ENCODE results near the gene KDM6B.
"Not testable (repeated sequence)": the region's sequence is repeated elsewhere in the genome, so short reads cannot be mapped to it uniquely, and the experiment has no call there.

Gene KDM6B, protein sequence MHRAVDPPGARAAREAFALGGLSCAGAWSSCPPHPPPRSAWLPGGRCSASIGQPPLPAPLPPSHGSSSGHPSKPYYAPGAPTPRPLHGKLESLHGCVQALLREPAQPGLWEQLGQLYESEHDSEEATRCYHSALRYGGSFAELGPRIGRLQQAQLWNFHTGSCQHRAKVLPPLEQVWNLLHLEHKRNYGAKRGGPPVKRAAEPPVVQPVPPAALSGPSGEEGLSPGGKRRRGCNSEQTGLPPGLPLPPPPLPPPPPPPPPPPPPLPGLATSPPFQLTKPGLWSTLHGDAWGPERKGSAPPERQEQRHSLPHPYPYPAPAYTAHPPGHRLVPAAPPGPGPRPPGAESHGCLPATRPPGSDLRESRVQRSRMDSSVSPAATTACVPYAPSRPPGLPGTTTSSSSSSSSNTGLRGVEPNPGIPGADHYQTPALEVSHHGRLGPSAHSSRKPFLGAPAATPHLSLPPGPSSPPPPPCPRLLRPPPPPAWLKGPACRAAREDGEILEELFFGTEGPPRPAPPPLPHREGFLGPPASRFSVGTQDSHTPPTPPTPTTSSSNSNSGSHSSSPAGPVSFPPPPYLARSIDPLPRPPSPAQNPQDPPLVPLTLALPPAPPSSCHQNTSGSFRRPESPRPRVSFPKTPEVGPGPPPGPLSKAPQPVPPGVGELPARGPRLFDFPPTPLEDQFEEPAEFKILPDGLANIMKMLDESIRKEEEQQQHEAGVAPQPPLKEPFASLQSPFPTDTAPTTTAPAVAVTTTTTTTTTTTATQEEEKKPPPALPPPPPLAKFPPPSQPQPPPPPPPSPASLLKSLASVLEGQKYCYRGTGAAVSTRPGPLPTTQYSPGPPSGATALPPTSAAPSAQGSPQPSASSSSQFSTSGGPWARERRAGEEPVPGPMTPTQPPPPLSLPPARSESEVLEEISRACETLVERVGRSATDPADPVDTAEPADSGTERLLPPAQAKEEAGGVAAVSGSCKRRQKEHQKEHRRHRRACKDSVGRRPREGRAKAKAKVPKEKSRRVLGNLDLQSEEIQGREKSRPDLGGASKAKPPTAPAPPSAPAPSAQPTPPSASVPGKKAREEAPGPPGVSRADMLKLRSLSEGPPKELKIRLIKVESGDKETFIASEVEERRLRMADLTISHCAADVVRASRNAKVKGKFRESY (N-terminal part only)

DNA sequence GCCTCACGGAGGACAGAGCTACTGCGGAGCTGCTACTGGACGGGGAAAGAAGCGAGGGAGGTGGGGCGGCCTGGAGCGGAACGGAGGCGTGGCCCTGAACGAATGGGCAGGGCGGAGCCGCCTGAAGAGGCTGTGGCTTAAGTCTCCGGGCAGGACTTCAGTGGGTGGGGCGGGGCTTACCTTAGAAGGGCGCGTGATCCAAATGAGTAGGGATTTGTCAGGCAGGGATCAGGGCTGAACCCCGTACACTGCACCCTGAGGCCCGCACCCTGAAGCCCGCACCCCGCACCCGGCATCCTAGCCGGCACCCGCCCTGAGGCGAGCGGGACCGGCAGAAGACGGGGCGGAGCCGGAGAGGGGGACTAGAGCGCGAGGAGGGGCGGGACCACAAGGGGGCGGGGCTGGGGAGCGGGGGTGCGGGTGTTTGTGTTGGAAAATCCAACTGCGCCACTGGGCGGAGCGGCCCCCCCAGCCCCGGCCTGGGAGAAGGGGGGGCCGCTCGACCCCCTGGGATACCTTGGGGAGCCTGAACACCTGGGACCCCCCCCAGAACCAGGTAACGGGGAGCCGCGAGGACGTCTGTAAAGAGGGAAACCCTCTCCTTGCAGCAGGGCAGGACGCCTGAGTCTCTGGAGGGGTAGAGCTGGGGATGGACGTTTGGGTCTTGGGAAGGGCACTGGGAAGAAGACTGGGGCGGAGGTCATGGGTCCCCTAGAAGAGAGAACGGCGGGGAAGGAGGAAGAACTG, at the start of gene KDM6B:
Gene KDM6B, plus strand, starts transcription at position 423 of the 747 bp plus-strand sequence. CDS start 11,338 bp downstream, outside the sequence.
- peak; percentile 89 for DNase-seq

DNA sequence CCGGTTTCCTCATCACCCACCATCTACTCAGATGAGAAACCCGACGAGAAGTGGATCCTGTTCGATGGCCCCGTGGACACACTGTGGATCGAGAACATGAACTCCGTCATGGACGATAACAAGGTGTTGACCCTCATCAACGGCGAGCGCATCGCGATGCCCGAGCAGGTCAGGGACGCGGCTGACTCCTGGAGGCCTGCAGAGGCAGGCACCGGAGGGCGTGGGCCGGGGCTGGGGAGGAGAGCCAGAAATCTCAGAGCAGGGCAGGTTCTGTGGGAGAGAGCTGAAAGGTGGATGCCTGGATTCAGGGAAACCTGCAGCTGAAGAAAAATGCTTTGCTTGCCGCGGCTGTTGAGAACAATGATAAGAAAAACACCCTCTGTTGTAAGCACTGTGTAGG, 47.2 kb upstream of the KDM6B start:
- DNase-seq, result no peak

DNA sequence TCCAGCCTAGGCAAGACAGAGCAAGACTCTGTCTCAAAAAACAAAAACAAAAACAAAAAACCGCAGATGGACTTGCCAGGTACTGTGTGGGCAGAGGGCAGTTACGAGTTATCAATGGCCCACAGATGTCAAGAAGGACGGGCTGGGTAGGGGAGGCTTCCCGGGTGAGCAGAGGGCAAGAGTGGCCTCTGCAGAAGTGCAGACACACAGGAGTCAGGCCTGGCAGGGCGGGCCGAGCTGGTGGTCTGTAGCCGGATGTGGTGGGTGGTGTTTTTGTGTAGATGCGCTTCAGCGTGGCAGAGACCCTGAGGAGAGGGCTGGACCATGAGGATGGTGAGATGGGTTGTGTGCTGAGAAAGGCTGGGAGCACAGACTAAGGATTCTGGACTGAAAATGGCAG, 44.9 kb upstream of the KDM6B start:
- DNase-seq, result no peak

DNA sequence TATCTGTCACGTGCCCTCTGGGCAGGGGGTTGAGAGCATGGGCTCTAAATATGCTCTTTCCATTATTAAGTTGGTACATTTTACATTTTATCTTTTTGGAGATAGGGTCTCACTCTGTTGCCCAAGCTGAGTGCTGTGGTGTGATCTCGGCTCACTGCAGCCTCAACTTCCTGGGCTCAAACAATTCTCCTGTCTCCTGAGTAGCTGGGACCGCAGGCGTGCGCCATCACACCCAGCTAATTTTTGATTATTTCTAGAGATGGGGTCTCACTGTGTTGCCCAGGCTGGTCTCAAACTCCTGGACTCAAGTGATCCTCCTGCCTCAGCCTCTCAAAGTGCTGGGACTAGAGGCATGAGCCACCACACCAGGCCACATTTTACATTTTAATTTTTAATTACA, 43.9 kb upstream of the KDM6B start:
- DNase-seq, result no peak

DNA sequence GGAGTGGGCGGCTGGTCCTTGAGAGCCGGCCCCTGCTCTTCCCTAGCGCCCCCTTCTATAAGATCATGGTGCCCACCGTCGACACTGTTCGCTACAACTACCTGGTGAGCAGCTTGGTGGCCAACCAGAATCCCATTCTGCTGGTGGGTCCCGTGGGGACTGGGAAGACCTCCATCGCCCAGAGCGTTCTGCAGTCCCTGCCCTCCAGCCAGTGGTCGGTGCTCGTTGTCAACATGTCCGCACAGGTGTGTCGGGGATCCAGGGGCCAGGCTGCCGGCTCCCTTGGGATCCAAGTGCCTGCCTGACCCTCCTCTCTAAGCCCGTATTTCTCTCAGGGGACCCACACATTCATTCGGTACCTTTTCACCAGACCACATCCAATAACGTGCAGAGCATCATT, 41.4 kb upstream of the KDM6B start:
- no peak for DNase-seq

DNA sequence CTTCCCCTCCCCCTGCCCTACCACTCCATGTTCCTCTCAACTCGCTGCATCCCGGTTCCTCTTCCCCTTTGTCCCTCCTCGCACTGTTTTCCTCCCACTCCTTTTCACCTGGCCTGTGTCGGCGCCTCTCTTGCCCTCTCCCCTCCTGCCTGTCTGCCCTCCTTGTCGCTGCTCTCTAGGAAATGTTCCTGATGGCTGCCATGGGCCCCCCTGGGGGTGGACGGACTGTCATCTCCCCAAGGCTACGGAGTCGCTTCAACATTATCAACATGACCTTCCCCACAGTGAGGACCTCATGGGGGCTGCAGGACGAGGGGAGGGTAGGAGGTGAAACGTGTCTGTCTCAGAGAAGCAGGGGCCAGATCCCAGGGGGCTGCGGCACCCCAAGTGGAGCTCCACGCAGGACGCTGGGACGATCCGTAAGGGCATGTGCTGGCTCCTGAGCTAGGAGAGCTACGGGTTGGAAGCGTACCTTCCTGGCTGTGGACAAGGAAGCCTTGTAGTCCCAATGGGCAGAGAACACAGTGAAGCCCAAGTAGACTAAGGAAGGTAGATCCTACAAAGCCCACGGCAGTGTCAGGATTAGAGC, 39.8 kb upstream of the KDM6B start:
- DNase-seq, result no peak

DNA sequence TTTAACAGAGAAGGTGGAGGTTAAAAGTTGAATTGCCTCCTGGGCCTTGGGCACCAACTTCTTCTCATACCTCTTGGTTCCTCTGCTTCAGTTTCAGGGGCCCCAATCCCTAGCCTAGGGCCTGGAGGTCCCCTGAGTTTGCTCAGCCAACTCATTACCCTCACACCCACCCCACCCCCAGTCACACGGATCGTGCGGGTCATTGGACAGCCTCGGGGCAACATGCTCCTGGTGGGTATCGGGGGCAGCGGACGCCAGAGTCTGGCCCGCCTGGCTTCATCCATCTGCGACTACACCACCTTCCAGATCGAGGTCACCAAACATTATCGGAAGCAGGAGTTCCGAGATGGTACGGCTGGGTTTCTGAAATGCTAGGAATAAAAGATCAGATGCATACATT, 36.0 kb upstream of the KDM6B start:
- no peak for DNase-seq

DNA sequence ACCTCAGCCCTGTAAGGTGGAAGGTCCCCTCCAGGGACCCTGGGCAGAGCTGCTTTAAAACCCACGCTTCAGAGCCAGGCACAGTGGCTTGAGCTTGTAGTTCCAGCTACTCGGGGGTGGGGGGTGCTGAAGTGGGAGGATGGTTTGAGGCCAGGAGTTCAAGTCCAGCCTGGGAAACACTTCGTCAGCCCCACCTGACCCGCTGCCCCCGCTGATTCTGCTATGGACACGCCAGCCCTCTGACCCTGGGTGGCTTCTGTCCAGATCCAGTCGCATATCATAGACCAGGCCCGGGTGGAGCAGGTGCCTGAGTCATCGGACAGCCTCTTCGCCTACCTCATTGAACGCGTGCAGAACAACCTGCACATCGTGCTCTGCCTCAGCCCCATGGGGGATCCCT, 35.2 kb upstream of the KDM6B start:
- DNase-seq, result no peak

DNA sequence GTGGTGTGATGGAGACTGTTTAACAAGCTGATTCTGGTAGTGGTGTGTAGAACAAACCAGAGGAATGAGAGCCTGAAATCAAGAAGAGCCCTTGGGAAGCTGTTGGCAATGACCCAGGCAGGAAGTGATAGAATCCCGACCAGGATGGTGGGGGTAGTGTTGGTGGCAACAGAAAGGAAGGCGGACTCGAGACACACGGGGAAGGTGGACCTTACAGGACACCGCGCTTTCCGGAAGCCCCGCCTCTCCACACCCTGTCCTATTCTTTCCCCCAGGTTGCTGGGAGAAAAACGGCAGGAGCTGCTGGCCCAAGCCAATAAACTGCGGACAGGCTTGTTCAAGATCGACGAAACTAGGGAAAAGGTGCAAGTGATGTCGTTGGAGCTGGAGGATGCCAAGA, 30.0 kb upstream of the KDM6B start:
- no peak for DNase-seq

DNA sequence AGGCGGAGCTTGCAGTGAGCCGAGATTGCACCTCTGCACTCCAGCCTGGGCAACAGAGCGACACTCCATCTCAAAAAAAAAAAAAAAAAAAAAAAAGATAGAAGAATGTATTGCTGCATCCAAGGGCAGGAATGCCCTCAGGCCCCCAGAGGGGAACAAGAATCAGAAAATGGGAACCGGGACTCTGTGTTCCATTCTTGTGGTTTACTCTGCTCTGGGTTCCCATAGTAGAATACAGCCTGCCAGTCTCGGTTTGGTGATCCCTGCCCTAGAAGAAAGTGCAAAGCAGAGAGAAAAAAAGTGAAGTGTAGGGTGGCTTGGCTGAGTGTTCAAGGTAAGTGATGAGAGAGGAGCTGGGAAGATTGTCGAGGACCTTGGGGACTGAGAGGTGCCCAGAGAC, 27.4 kb upstream of the KDM6B start:
- no peak for DNase-seq

DNA sequence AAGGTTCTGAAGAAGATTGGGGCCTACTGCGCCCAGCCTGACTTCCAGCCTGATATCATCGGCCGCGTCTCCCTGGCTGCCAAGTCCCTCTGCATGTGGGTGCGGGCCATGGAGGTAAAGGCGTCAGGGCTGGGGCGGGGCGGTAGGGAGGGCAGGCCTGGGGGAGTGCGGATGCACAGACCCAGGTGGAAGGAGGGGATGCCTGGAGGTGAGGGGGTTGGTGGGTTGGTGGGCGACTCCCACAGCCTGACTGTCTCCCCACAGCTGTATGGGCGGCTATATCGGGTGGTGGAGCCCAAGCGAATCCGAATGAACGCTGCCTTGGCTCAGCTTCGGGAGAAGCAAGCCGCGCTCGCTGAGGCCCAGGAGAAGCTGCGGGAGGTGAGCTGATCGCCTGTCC, 26.8 kb upstream of the KDM6B start:
- DNase-seq, result no peak

DNA sequence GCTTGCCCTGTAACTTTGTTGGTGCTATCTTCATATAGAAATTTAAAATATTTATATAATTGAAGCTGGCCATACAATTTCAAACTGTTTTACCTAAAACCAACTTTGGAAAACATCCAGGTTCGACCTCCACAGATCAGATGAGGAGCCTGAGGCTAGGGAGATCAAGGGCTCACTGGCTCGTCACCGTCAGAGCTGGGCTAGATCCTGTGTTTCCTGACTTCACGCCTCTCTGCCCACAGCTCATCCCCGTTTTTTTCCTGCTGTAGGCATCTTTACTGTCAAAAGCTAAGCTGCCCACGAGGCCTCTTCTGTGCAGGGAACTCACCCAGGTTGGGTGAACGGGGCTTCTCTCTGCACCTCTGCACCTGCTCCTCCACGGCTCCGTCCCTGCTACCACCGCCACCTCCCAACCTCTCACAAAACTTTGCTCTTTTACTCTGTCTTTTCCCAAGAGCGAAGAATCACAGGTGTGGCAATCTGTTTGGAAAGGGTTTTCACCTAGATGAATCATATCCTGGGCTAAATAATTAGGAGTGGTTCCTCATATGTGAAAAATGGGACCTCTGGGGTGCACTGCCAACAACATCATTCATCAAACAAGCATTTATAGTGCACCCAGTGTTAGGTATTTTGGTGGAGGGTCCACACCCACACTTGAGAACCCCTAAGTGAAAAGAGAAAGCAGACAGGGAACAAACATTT, 24.8 kb upstream of the KDM6B start:
- DNase-seq, result no peak

DNA sequence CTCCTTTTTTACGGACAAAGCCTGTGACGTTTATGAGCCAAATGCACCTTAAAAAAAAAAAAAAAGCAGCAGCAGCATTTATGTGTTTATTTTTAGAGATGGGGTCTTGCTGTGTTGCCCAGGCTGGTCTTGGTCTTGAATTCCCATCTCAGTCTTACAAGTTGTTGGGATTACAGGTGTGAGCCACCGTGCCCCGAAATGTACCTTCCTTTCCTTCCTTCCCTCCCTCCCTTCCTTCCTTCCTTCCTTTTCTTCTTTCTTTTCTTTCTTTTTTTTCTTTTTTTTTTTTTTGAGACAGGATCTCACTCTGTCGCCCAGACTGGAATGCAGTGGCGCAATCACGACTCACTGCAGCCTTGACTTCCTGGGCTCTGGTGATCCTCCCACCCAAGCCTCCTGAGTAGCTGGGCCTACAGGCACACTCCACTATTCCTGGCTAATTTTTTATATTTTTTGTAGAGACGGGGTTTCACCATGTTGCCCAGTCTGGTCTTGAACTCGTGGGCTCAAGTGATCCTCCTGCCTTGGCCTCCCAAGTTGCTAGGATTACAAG, 24.1 kb upstream of the KDM6B start:
- DNase-seq, result not testable (repeated sequence)

DNA sequence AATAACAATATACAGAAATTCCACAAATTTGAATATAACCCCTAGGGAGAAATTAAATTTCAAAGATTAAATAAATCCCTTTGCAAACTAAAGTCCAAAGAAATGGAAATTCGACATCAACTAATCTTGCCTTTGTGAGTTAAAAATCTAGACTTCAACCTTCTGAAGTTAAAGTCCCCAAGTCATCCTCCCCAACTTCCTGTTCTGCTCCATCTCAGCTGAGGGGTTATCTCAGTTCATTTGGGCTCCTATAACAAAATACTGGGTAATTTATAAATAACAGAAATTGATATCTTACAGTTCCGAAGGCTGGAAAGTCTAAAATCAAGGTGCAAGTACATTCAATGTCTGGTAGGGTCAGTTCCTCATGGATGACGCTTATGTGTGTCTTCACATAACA, 22.8 kb upstream of the KDM6B start:
- no peak for DNase-seq

DNA sequence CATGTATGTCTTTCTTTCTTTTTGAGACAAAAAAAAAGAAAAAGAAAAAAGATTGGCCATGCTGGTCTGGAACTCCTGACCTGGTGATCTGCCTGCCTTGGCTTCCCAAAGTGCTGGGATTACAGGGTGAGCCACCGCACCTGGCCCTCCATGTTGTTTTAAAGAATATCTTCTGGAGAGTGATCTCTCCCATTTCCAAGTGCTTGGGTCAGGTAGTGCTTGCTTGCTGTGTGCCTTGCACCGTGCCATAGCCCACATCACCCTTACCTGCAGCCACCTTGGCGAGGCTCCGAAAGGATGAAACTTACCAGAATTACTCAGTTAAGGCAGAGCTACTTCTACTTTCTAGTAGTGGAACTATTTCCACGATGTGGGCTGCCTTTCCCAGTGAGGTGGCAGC, 19.0 kb upstream of the KDM6B start:
- no peak for DNase-seq

DNA sequence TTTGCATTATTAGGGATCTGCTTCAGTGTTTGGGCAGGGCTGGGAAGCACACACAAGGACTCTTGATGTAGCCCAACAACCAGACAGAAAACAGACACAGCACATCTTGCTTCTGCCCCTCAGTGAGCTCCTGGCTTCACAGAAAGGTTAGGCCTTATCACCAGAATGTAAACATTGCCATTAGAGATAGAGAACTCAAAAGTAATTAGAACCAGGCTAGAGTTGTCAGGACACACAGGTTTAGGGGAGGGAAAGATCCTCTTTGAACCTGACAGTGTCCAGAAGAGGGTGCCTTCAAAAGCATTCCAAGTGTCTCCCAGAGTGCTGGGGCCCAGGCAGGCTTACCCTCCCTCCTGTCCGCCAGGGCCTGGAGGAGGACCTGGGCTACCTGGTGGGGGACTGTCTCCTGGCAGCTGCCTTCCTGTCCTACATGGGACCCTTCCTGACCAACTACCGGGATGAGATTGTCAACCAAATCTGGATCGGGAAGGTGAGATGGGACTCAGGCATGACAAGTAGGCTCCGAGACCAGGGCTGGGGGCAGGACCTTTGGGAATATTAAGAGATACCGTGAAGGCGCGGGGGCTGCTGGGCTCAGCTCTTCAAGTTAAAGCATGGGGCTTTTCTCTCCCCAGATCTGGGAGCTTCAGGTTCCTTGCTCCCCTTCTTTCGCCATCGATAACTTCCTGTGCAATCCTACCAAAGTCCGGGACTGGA, 16.9 kb upstream of the KDM6B start:
- DNase-seq, result no peak

DNA sequence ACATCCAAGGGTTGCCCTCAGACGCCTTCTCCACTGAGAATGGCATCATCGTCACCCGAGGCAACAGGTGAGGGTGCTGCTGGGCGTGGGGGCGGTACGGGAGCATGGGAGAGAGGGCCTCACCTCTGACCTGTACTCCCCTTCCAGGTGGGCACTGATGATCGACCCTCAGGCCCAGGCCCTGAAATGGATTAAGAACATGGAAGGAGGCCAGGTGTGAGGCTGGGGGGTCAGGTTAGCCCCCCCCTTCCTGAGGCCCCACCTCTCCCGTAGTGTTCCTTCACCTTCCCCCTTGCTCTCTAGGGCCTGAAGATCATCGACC, 16.4 kb upstream of the KDM6B start:
- DNase-seq, result no peak

DNA sequence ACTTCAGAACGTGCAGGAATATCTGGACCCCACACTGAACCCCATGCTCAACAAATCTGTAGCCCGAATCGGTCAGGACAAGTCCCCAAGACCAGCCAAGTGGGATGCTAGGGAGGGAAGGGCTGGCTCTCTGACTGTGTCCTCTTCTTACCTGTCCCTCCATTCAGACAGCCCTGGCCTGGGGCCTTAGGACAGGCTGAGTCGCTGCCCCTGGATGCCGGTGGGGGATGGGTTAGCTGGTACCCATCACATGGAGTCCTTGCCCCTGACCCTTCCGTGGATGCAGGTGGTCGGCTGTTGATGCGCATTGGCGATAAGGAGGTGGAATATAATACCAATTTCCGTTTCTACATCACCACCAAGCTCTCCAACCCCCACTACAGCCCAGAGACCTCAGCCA, 16.0 kb upstream of the KDM6B start:
- DNase-seq, result no peak

DNA sequence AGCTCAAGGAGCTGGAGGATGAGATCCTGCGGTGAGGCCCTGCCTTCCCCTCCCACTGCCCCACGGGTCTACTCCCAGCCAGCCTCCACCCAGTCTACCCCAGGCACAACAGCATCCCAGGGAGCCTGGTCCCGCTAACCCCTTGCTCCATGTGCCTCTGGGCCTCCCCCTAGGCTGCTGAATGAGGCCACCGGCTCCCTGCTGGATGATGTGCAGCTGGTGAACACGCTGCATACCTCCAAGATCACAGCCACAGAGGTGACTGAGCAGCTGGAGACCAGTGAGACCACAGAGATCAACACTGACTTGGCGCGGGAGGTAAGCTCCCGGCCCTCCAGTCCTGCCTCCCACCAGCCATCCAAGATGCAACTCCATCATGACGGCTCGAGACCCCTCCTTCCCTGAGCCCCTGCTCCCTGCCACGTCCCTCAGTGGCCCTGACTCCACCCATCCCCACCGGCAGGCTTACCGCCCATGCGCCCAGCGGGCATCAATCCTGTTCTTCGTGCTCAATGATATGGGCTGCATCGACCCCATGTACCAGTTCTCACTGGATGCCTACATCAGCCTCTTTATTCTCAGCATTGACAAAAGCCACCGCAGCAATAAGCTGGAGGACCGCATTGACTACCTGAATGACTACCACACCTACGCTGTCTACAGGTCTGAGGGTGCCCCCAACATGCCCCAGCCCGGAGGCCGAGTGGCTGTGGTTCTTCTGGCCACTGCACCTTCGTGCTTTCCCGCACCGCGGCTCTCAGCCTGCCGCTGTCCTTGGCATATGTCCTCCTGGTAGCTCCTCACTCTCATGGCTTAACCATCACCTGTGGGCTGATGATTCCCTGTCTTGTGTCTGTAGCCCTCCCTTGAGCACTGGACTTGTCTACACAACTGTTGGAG, 15.0 kb upstream of the KDM6B start:
- no peak for DNase-seq

DNA sequence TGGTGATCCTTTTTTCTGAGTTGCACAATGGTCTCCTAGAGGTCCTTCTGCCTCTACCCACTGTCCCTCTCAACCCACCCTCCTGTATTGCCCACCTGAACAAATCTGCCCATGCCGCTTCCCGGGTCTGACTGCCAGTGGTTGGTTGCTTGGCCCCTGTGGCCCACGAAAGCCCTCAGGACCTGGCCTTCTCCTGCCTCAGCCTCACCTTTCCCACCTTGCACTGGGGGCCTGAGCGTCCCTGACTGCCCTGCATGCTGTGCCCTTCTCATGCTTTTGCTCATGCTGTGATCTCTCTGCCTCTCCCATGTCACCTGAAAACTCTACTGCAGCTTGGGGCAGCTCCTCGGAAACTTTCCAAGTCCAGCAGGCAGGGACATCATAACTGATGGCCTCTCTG, 13.8 kb upstream of the KDM6B start:
- DNase-seq, result no peak
